GM19397 (cell line): ENCODE results near the gene IFT25.

ENCODE experiments used
- ATAC-seq: cut with Tn5 transposase; IDR thresholded peaks from one replicate; pipeline ENCODE4 v1.9.1; 2021; ENCODE audit warnings: mild to moderate bottlenecking, moderate library complexity; ENCODE audit not compliant: unreplicated experiment

The IFT25 gene

DNA sequence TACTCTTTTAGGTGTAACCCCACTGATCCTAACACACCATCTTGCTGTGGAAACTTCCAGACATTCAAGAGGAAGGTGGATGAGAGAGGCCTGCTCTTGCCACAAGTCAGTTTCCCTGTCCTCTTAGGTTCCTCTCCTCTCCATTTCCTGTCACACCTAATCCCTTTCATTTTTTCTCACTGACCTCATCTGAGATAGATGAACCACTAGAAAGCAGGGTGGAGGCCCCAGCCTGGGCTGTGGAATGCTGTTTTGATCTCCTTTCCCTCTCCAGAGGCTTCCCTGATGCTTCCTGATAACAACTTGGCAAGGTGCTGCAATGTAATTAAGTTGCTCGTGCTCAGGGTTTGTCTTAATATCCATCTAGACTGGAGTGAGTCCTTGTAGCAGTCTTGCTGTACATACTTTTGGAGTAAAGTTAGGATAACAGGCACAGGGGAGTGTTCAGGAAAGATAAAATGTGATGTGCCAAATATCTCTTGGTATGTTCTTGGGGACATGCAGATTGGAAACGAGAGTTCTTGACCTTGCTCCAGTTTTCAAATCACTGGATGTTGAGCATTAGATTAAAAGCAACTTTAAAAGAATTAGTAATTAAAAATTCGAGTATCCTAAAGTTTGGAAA, 11.8 kb upstream of the IFT25 start:
- ATAC-seq = no peak

DNA sequence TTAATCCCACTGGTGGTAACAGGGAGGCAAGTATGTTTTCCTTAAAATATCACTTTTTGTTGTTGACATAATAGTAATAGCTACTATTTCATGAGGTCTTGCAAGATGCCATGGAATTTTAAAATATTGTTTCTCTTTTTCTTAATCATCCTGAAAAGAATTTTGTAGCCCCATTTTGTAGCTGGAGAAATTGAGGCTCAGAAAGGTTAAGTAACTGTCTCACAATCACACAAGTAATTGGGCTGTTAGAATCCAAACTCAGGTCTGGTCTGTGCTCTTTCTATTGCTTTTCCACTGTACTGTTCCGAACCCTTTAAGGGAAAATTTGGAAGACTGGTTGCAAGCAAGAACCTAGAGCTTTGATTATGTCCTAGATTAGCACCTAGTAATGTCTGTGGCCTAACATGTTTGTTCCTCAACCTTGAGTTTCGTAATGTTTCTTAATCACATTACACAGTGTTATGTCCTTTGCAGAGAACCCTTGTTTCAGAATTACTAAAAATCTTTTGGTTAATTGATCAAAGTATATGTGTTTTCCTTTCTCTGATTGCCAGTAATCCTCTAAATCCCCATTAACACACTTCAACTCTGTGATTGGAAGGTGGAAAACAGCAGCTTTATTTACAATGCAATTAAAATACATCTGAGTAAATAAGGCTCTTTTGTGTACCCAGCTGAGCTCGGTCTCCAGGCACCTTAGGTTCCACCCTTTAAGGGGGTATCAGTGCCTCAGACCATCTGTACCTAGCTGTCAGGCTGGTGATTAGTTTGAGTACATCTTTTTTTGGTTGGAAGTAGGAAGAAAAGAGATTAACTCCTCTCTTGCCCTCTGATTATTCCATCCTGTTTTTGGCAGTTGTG, 11.0 kb upstream of the IFT25 start:
- ATAC-seq = no peak

DNA sequence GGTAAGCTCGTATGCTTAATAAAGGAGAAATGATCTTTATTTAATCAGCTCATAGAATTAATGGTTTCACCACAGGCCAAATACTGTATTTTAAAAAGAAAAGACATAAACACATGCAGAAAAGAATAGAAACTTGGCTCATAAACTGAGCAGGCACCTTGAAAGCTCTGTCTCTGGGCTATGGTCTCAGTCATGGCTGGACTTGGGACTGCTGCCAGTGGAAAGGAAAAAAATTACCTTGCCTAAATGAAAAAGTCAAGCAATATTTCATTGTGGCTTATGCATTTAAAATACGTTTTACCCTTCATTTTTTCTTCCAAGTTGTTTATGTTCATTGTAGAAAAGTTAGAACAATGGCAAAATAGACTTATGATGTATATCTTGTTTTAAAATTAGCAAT, 8.6 kb upstream of the IFT25 start:
- ATAC-seq = no peak

DNA sequence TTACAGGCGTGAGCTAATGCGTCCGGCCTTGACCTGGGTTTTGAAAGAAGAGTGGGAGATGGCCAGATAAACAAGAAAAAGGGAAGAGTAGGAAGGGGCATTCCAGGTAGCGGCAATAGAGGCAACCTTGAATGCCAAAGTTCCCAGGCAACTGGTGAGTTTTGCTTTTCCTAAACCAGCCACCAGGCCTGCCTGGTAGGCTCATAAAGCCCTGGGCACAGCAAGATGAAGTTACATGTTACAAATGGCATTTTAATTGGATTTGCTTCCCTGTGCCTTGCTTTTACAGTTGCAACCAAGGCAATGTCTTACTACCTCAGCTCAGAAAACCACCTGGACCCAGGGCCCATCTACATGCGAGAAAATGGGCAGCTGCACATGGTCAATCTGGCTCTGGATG, 6.2 kb upstream of the IFT25 start:
- ATAC-seq = no peak

DNA sequence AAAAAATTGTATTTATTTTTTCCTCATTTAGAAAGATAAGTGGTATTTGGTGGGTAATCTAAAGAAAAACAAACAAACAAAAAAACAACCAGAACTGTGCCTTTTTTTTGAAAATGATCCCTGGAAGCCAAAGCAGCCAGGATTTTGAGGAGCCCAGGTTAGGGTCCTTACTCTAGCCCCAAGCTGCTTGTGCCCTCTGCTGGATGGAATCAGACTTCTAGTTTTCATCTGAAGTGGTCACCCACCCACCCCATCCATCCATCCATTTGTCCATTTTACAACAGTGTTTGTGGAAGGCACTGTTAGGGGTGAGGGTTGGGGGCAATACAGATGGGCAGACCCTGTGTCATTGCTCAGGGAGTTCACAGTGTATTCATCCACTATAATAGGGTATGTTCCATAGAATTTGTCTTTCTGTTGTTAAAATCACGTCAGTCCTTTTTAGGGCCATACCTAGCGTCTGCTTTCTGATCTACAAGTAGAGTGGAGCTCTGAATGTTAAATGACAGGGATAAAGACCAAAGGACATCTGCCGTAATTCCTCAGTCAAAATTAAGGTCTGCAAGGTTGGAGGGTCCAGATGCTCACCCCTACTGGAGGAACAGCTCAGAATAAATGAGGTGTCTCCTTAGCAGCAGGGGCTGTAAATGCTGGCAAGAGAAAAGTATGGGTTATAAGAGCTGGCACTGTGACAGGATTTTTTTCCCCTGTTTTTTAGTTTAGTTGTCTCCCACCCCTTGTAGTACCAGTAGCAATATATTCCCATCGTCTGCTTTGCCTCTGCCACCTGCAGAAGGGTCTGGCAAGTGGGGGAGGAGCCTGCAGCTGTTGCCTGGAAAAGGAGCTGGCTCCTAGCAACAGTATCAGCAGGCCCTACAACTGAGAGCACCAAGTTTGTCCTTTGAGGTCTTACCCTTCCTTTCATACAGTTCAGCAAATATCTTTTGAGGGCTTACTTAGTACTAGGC, 3.8 kb upstream of the IFT25 start:
- ATAC-seq = no peak

DNA sequence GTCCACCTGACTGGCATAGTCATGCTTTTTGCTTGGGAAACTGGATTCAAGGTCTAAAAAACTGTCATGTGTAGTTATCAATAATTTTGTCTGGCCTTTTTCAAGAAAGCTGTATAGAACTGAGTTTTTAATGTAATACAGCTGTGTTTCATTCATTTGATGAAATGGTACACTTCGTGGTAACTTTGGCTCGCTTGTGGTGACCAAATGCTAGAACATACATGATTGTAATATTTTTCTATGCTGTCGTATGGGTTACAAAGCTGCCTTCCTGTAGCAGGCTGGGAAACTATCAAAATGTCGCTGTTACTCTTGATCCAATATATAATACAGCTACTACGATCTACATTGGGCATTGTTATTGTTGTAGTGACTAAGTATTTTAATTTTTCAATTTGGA, 2.8 kb upstream of the IFT25 start:
- ATAC-seq = no peak

DNA sequence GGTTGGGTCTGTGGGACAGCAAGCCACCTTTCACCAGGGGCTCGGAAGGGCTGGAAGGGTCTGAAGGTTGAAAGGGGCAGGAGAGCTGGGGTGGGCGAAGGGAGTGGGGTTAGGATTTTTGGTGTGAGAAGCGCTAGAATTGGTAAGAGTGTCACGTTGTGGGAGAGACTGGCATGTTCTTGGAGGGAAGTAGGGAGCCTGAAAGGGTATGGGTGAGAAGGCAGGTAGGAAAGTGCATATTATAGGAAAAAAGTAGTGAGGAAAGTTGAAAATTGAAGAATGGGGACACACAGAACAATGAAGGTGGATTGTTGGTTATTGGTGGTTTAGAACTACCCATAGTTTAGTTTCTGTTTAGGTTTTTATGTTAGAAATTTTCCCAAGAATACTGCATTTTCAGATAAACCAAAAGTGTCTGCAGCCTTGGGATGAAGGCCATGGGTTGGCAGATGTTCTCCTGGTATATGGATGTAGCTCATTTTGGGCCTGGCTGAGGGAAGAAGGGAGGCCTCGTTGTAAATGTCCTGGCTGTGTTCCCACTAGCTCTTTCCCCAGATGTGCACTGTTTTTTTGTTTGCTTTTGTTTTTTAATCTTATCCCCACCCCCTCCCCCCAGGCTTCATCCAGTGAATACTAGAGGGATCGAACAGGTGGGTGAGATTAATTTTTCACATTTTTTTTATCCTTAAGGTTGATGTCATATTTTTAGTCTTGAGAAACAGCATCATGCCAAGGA, 1.8 kb upstream of the IFT25 start:
- ATAC-seq = no peak

DNA sequence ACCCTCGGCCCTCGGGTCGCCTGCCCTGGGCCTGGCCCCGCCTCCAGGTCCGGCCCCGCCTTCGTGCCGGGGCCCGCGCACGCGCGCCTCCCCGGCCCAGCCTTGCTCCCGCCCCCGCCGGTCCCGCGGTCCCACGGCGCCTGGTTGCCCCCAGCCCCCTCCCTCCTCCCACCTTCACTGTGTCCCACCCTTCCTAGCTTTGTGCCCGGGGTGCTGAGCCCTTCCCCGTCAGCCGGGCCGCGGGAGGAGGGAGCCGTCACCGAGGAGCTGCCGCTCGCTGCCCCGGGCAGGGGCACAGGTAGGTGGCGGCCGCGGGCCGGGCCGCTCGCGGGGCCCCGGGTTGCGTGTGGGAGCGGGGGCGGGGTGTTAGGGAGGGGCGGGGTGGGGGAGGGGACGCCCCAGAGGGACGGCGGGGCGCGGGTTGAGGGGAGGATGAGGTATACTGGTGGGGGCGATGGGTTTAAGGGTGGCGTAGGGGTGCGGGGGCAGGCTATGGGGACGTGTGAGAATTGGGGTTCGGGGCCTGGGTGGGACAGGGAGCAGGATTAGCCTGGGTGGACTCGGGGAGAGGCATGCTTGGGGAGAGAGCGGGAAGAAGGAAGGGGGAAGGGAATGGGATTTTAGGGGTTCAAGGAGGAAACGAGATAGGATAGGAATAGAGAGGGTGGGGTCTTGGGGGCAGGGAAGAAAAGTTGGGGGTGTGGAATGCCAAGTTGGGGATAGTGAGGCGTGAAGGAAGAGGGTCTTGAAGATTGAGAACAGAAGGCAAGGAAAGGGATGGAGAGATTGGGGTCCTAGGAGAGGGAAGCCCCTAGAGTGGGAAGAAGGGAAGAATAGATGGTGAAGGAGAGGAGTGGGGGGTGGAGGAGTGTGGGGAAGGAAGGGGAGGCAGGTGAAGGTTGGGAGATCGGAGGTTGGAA, 1.0 kb upstream of the IFT25 start, which contains the start of gene LRRC42:
Gene LRRC42 (plus strand): TSS at position 99 of the 920 bp plus-strand sequence. CDS start 5,650 bp downstream, outside the sequence.
- ATAC-seq = peak; percentile 71

DNA sequence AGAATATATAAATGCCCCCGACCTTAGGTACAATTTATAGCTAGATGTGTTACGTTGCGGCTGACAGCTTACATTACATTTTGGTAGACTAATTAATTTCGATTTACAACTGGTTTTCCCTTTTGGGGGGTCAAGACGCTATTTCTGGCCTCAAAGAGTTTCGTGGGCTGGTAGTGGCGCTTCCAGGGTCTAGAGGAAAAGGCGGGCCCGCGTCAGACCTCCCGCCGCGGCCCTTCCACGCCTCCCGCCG, 391 bp downstream of the IFT25 start:
- ATAC-seq = no peak

DNA sequence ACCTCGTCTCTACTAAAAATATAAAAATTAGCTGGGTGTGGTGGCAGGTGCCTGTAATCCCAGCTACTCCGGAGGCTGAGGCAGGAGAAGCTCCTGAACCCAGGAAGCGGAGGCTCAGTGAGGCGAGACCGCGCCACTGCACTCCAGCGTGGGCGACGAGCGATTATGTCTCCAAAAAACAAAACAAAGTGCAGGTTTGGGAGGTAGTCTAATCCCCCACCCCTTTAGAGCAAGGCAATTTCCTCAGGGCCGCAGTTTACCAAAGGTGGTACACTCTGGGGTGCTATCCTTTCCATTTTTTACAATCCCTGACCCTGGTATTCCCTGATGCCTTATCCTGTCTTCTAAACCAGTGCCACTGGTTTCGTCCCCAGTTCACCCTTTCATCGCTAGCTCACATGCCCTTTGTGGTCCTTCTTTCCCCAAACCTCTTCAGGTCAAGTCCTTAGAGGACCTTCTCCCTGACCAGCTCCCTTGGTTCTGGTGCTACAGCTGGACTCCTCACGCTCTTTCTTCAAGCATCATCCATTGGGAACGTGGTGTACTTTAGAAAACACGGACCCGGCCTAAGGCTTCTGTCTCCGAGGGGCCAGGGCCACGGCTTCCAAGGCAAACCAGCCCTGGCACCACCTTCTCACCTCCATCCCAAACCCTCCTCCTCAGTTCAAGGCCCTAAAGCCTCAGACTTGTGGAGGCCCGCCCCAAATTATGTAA, 873 bp downstream of the IFT25 start:
- ATAC-seq = no peak

DNA sequence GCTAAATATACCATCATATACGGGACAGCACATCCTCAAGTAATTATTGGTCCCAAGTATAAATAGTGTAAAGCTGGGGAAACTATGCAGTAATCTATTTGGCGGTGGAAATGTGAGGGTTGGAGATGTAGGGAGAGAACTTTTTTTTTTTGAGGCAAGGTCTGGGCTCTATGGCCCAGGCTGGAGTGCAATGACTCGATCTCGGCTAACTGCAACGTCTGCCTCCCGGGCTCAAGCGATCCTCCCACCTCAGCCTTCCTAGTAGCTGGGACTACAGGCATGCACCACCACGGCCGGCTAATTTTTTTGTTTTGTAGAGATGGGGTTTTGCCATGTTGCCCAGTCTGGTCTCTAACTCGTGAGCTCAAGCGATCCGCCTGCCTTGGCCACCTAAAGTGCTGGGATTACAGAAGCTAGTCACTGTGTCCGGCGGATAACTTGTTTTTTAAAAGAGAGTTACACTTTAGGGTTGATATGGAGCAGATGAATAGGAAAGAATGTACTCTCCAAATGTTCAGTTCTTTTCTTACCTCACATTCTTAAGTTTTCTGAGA, 1.9 kb downstream of the IFT25 start:
- no peak for ATAC-seq

DNA sequence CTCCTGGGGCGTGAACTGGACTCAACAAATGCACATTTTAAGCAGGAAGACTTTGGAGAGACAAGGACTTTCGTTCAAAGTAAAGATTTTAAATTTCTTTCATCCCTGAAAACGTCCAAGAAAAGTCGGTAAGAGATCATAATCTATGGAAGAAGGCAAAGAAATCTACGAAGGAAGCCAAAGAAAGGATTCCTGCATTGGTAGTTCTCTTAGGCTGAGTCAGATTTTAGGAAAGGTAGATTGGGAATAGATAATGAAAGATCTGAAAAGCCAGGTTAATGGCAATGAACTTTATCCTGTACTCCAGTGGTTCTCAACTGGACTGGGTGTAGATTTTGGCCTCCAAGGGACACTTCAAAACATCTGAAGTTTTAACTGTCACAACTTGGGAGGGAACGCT, 2.4 kb downstream of the IFT25 start:
- no peak for ATAC-seq

DNA sequence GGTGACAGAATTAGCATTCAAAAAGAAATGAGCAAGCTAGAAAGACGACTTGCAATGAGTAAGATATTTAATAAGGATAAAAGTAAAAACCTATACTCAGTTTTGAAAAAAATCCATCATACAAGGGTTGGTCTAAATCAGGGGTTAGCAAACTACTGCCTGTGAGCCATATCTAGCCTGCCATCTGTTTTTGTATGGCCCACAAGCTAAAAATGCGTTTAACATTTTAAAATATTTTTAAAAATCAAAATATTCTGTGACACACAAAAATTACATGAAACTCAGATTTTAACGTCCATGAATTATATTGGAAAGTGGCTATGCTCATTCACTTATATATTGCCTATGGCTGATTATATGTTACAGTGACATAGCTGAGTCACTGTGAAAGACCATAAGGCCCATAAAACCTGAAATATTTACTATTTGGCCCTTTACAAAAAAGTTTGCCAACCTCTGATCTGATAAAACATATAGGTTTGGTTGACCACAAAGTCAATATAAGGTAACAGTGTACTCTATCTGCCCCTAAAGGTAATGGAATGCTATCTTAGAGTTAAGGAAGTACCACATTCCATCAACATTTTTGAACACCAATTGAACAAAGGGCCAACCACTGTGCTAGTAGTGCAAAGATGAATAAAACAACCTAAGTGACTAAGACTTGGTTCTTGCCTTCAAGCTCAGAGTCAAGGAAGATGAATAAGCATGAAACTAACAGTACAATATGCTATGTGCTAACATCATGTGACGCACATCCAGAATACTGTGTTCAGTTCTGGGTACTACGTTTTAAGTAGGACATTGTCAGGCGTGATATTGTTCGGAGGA, 3.2 kb downstream of the IFT25 start:
- no peak for ATAC-seq

DNA sequence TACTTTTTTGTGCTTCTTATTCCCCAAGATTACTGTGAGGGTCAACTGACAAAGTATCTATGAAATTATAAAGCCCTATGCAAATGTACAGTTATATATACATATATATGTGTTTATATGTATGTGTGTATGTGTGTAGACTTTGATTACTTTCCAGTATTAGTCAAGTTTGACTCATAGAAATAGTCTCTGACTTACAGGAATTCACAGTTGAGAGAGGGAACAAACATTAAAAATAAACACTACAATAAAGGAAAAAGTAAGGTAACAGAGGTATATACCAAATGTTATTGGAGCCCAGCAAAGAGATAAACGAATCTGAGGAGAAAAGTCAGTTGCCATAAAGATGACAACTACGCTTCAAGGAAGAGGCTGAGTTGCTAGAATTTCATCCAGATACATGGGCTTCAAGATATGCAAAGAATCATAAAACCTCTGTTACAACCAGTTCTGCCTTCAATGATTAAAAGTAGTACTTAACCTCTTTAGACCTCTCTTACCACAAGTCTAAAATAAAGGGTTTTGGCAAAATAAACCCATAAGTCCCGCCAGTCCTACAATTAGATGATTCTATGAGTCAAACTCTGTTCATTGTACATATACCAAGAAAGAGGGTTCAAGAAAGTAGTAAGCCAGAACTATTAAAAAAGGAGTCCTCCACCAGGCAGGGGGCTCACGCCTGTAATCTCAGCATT, 7.2 kb downstream of the IFT25 start:
- no peak for ATAC-seq

DNA sequence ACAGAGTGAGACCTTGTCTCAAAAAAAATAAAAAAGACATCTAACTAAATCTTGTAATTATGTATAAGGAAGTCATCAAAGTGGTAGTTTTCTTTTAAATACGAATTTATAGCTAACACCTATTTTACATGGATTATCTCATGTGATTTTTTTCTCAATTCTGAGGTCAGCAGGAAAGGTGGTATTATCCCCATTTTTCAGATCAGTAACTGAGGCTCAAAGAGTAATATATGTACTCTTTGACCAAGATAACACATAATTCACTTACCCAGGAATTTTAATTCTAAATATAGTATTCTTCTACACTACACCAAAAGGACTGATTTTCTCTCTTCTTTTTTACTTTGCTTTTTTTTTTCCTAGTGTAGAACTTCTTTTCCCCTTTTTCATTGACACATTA, 9.1 kb downstream of the IFT25 start:
- no peak for ATAC-seq

DNA sequence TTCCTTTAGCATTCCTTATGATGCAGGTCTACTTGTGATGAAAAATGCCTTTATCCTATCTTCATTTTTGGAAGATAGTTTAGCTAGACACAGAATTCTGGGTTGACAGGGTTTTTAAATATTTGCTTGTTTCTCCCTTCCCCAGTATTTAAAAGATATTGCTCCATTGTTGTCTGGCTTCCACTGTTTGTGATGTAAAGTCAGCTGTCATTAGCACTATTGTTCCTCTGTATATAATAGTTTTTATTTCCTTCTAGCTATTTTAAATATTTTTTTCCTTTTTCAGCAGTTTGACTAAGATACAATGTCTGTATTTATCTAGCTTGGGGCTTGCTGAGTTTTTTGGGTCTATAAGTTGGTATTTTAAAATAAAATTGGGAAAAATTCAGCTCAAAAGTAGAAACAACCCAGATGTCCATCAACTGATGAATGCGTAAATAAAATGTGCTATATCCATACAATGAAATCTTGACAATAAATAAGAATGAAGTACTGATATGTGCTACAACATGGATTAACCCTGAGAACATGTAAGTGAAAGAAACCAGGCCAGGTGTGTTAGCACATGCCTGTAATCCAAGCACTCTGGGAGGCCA, 11.2 kb downstream of the IFT25 start:
- ATAC-seq = no peak

DNA sequence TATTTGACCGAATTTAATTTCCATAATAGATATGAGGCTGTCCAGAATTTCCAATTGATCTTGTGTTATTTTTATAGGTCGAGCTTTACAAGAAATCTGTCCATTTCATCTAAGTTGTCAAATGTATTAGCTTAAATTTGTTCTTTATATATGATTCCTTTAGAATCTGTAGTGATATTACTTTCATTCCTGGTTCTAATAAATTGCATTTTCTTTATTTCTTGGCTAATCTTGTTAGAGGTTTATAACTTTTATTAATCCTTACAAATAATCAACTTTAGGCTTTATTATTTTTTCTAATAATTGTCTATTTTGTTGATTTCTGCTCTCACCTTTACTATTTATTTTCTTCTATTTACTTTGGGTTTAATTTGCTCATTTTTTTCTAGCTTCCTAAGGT, 14.0 kb downstream of the IFT25 start:
- no peak for ATAC-seq
